Right atrium auricular region (tissue), 2 donors: ENCODE measurements around the gene TXNDC17. TPM values are rescaled to one million over a fixed set of nuclear protein-coding genes. Genes with fewer than 3 reads are reported as not detected.

Experiments used
- DNase-seq: peaks from one replicate; pipeline ENCODE4 v3.0.0-alpha.2; 2019; ENCODE audit warnings: low spot score
- H3K27ac ChIP-seq, 2 donors: fragments of 200-600 bp; sonication (generic); 1 replicate in 1 of 2; 2 replicates in 1 of 2; pipeline ENCODE4 v1.5.1; 2016 to 2019
- H3K27me3 ChIP-seq, 2 donors: fragments of 200-600 bp; sonication (generic); one replicate each; pipeline versions ENCODE4 v1.5.1 to v1.6.0; 2017 to 2019
- H3K36me3 ChIP-seq: fragments of 200-600 bp; sonication (generic); one replicate; pipeline ENCODE4 v1.5.1; 2016
- H3K4me1 ChIP-seq, 2 donors: fragments of 200-600 bp; sonication (generic); one replicate each; pipeline versions ENCODE4 v1.5.1 to v1.6.0; 2017 to 2019
- H3K4me3 ChIP-seq, 2 donors: fragments of 200-600 bp; sonication (generic); 1 replicate in 1 of 2; 2 replicates in 1 of 2; pipeline ENCODE4 v1.5.1; 2017 to 2019; ENCODE audit warnings: mild to moderate bottlenecking in 1 of 2, moderate library complexity in 1 of 2
- H3K9me3 ChIP-seq, 2 donors: fragments of 200-600 bp; sonication (generic); one replicate each; pipeline ENCODE4 v1.5.1; 2019
- total RNA-seq, 2 donors: library from RNA; depleted of rRNA; stranded (reverse); fragments of >200 nt; gene quantifications; one replicate each; pipeline ENCODE4 v1.1.0, GENCODE V29; 2016
- TF ChIP-seq, protein P1 (sequence below), 2 donors: fragments of 200-600 bp; sonication (generic); IDR thresholded peaks; one replicate each; pipeline ENCODE4 v1.5.1; 2019; ENCODE audit warnings: antibody characterized with exemption in 2 of 2

TXNDC17 gene
- total RNA-seq, 2 donors from 2014 or later: 98.0 to 155 TPM

- no peaks in the 10 kb centered on the region for H3K4me1 ChIP-seq
- DNase-seq: no peak
- no peak overlapping the region for H3K4me3 ChIP-seq
- H3K36me3 ChIP-seq: no peaks in the 10 kb centered on the region
- no peak overlapping the region for H3K27ac ChIP-seq
- no peaks in the 10 kb centered on the region for H3K9me3 ChIP-seq
- no peaks in the 10 kb centered on the region for H3K27me3 ChIP-seq
- TF ChIP-seq, protein P1, sequence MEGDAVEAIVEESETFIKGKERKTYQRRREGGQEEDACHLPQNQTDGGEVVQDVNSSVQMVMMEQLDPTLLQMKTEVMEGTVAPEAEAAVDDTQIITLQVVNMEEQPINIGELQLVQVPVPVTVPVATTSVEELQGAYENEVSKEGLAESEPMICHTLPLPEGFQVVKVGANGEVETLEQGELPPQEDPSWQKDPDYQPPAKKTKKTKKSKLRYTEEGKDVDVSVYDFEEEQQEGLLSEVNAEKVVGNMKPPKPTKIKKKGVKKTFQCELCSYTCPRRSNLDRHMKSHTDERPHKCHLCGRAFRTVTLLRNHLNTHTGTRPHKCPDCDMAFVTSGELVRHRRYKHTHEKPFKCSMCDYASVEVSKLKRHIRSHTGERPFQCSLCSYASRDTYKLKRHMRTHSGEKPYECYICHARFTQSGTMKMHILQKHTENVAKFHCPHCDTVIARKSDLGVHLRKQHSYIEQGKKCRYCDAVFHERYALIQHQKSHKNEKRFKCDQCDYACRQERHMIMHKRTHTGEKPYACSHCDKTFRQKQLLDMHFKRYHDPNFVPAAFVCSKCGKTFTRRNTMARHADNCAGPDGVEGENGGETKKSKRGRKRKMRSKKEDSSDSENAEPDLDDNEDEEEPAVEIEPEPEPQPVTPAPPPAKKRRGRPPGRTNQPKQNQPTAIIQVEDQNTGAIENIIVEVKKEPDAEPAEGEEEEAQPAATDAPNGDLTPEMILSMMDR (IDR thresholded peaks at IDR 0.05): no peak
These were observed 30.6 kb downstream of the TXNDC17 start for GRCh38 chr17:6671431-6671830.

- TF ChIP-seq, protein P1 (IDR thresholded peaks at IDR 0.05): no peak
- H3K9me3 ChIP-seq: no peaks in the 10 kb centered on the region
- H3K27me3 ChIP-seq: no peaks in the 10 kb centered on the region
- no peaks in the 10 kb centered on the region for H3K4me1 ChIP-seq
- no peaks in the 10 kb centered on the region for H3K36me3 ChIP-seq
- no peak for DNase-seq
- no peak overlapping the region for H3K27ac ChIP-seq
- H3K4me3 ChIP-seq: no peak overlapping the region
These were observed 33.7 kb downstream of the TXNDC17 start for GRCh38 chr17:6674586-6674985.

- Histone ChIP-seq H3K27me3 (no peaks in the 10 kb centered on the region), H3K4me1 (no peaks in the 10 kb centered on the region), H3K36me3 (no peaks in the 10 kb centered on the region), H3K9me3 (no peaks in the 10 kb centered on the region), H3K4me3 (no peak overlapping the region), H3K27ac (no peak overlapping the region)
- TF ChIP-seq, protein P1 (IDR thresholded peaks at IDR 0.05): no peak
- DNase-seq: no peak
These were observed 34.5 kb downstream of the TXNDC17 start for GRCh38 chr17:6675201-6675825.

- no peak overlapping the region for H3K4me3 ChIP-seq
- H3K36me3 ChIP-seq: no peaks in the 10 kb centered on the region
- H3K27ac ChIP-seq: no peak overlapping the region
- TF ChIP-seq, protein P1 (IDR thresholded peaks at IDR 0.05): no peak
- H3K27me3 ChIP-seq: no peaks in the 10 kb centered on the region
- DNase-seq: no peak
- H3K4me1 ChIP-seq: no peaks in the 10 kb centered on the region
- no peaks in the 10 kb centered on the region for H3K9me3 ChIP-seq
These were observed 35.9 kb downstream of the TXNDC17 start for GRCh38 chr17:6676802-6677157.

DNA sequence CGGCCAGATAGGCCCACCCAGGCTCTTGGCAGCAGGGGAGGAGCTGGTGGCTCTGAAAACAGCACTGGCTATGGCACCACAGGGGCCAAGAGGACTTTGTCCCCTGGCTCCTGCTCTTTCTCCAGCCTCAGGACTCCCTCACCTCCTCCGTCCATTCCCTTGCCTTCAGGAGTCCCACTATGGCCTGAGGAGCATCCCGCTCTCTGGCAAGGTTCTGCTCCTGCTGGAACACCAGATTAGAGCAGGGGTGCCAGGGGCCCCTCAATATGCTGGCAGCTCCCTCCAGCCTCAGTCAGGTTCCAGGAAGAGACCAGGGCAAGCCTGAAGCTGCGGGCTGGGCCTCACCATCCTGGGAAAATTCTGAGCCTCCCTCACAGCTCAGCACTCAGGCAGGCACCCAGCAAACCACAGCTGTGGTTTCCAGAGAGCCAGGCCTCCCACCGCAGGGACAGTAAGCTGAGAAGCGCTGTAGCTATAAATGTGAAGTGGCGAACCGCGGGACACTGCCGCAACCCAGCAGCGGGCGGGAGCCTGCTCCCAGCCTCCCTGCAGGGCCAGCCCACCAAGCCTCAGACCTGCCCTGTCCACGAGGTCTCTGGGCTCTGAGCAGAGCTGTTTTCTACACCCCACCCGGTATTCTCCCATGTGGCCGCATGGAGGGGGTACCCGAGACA is 36.4 kb downstream of the TXNDC17 start:
- Histone ChIP-seq H3K36me3 (no peaks in the 10 kb centered on the region), H3K27ac (no peak overlapping the region), H3K4me3 (no peak overlapping the region), H3K9me3 (no peaks in the 10 kb centered on the region), H3K4me1 (no peaks in the 10 kb centered on the region), H3K27me3 (no peaks in the 10 kb centered on the region)
- DNase-seq: no peak
- TF ChIP-seq, protein P1 (IDR thresholded peaks at IDR 0.05): no peak

- no peak overlapping the region for H3K27ac ChIP-seq
- H3K36me3 ChIP-seq: no peaks in the 10 kb centered on the region
- H3K4me1 ChIP-seq: no peaks in the 10 kb centered on the region
- TF ChIP-seq, protein P1 (IDR thresholded peaks at IDR 0.05): no peak
- H3K4me3 ChIP-seq: no peak overlapping the region
- DNase-seq: no peak
- no peaks in the 10 kb centered on the region for H3K9me3 ChIP-seq
- no peaks in the 10 kb centered on the region for H3K27me3 ChIP-seq
These were observed 37.1 kb downstream of the TXNDC17 start for GRCh38 chr17:6677946-6678345.
